IMR-90 (cell line): Measurements from ENCODE around the gene KLHDC7B.

Experiments used
- MAFK ChIP-seq: IDR thresholded peaks from 2 replicates; pipeline ENCODE4 v1.6.1; 2012; ENCODE audit warnings: low read depth, low read length, improper control_type of control experiment
- POLR2A ChIP-seq: IDR thresholded peaks from 2 replicates; pipeline ENCODE4 v1.6.1; 2012; ENCODE audit warnings: mild to moderate bottlenecking, low read depth, low read length
- TF ChIP-seq, protein P1 (sequence below): conservative IDR thresholded peaks from 2 replicates; pipeline ENCODE4 v1.5.1; 2012; ENCODE audit warnings: mild to moderate bottlenecking, low read depth, low read length, improper control_type of control experiment

DNA sequence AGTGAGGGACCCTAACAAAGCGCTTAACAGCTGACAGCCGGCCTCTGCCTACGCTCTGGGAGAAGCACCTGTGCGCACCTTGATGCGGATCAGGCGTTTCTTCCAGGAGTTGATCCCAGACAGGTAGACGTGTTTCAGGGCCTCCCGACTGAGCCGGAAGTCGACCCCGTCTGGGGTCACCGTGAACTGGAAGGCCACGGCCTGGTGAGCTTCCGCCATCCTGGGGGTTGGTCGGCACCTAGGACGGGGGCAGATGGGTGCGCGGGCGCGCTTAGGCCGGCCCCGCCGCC, 31.9 kb downstream of the KLHDC7B start:
- TF ChIP-seq MAFK (no peak), POLR2A (no peak)
- TF ChIP-seq, protein P1, sequence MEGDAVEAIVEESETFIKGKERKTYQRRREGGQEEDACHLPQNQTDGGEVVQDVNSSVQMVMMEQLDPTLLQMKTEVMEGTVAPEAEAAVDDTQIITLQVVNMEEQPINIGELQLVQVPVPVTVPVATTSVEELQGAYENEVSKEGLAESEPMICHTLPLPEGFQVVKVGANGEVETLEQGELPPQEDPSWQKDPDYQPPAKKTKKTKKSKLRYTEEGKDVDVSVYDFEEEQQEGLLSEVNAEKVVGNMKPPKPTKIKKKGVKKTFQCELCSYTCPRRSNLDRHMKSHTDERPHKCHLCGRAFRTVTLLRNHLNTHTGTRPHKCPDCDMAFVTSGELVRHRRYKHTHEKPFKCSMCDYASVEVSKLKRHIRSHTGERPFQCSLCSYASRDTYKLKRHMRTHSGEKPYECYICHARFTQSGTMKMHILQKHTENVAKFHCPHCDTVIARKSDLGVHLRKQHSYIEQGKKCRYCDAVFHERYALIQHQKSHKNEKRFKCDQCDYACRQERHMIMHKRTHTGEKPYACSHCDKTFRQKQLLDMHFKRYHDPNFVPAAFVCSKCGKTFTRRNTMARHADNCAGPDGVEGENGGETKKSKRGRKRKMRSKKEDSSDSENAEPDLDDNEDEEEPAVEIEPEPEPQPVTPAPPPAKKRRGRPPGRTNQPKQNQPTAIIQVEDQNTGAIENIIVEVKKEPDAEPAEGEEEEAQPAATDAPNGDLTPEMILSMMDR: no peak
